HFF-Myc (cell line): Measurements from ENCODE around the gene TTC33.
"Not testable (repeated sequence)": the region's sequence is repeated elsewhere in the genome, so short reads cannot be mapped to it uniquely, and the experiment has no call there.

Experiments
- DNase-seq: peaks from one replicate; pipeline ENCODE4 v3.0.0-alpha.2; 2011; ENCODE audit warnings: low read depth; ENCODE audit errors: extremely low read depth
- H3K4me3 ChIP-seq: replicated peaks from 2 replicates; pipeline ENCODE4 v1.5.1; 2011; ENCODE audit warnings: low read depth, mild to moderate bottlenecking, control low read depth, low read length
- TF ChIP-seq, protein P1 (sequence below): IDR thresholded peaks from 2 replicates; pipeline ENCODE4 v1.5.1; 2012; ENCODE audit warnings: mild to moderate bottlenecking, low read depth, low read length, control low read depth; ENCODE audit errors: missing control alignments

TTC33 gene

DNA sequence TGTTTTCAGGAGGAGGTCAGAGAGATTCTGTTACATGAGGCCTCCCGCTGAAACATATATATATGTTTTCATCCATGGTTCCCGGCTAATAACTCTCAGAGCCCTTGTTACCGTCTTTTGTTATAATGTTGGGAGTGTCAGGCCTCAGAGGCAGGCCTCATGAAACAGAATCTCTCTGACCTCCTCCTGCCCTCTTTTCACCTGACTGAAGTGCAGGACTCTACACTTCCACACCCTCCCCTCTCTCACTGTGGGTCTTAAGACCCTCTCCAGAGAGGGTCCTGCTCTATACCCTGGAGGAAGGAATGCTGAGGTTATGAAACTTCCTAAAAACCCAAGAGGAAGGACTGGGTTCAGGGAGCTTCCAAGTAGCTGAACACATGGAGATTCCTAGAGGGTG, 104.6 kb downstream of the TTC33 start:
- TF ChIP-seq, protein P1, sequence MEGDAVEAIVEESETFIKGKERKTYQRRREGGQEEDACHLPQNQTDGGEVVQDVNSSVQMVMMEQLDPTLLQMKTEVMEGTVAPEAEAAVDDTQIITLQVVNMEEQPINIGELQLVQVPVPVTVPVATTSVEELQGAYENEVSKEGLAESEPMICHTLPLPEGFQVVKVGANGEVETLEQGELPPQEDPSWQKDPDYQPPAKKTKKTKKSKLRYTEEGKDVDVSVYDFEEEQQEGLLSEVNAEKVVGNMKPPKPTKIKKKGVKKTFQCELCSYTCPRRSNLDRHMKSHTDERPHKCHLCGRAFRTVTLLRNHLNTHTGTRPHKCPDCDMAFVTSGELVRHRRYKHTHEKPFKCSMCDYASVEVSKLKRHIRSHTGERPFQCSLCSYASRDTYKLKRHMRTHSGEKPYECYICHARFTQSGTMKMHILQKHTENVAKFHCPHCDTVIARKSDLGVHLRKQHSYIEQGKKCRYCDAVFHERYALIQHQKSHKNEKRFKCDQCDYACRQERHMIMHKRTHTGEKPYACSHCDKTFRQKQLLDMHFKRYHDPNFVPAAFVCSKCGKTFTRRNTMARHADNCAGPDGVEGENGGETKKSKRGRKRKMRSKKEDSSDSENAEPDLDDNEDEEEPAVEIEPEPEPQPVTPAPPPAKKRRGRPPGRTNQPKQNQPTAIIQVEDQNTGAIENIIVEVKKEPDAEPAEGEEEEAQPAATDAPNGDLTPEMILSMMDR: no peak
- H3K4me3 ChIP-seq: no peak overlapping the region
- no peak for DNase-seq

- TF ChIP-seq, protein P1: no peak
- H3K4me3 ChIP-seq: no peak overlapping the region
- no peak for DNase-seq
These were observed 106.2 kb downstream of the TTC33 start for GRCh38 chr5:40649463-40650030.

DNA sequence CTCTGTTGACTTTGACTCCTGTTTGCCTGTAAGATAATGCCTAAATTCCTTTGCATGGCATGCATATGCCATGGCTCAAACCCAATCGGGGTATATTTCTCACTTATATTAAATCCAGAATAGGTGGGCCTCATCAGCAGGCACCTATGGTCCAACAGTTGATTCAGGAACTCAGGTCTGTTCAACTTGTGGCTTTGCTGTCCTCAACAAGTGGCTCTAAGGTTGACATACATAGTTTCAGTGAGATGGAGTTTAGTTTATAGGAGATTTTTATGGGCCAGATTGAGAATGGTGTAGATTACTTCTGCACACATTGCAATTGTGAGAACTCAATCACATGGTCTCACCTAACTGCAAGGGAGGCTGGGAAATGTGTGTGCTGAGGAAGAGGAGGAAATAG, 107.6 kb downstream of the TTC33 start:
- TF ChIP-seq, protein P1: no peak
- DNase-seq: no peak
- no peak overlapping the region for H3K4me3 ChIP-seq

DNA sequence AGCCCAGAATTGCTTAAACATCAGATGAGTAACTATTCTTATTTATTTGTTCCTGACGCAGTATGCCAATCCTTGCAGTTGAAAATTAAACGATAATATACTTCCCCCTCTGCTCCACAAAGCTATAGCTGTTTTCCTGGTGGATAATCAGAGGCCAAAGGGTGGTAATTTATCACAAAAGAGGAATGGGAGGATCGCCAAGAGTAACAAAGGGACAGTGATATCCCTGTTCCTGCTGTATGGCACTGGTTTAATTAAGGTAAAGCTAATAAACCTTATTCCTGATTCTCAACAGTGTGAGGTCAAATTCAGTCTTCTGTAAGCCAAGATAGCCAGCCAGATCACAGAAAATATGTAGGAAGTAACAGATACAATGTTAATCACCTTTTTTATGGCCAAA, 109.5 kb downstream of the TTC33 start:
- no peak overlapping the region for H3K4me3 ChIP-seq
- no peak for DNase-seq
- TF ChIP-seq, protein P1: no peak

- not testable (repeated sequence) for DNase-seq, H3K4me3 ChIP-seq
These were observed 116.2 kb downstream of the TTC33 start for GRCh38 chr5:40639531-40639930.

- DNase-seq: no peak
- H3K4me3 ChIP-seq: no peak overlapping the region
- TF ChIP-seq, protein P1: no peak
These were observed 121.2 kb downstream of the TTC33 start for GRCh38 chr5:40634593-40634992.

DNA sequence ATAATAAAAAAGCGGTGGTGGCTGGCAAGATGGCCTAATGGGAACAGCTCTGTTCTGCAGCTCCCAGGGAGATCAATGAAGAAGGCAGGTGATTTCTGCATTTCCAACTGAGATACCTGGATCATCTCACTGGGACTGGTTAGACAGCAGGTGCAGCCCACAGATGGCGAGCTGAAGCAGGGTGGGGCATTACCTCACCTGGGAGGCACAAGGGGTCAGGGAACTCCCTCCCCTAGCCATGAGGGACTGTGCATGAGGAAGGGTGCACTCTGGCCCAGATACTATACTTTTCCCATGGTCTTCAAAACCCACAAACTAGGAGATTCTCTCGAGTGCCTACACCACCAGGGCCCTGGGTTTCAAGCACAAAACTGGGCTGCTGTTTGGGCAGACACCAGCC, 121.6 kb downstream of the TTC33 start:
- TF ChIP-seq, protein P1: no peak
- no peak overlapping the region for H3K4me3 ChIP-seq
- no peak for DNase-seq
